ENCODE results near the gene RAB1B. TPM values are rescaled to one million over a fixed set of nuclear protein-coding genes. Genes with fewer than 3 reads are reported as not detected.

Gene RAB1B
- total RNA-seq, 1 donor from 2014 or later = 120 TPM

DNA sequence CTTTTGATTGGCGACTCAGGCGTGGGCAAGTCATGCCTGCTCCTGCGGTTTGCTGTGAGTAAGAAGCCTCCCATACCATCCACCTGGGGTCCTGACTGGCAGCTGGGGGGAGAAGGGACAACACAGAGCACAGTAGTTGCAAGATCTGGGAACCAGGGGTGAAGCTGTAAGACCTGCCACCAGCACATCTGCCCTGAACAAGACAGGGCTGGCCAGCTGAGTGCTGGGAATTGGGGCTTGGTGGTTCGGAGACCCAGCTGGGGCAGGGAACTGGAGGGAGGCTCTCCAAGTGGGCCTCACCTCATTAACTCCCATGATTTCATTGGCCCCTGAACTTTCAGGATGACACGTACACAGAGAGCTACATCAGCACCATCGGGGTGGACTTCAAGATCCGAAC lies 3.4 kb downstream of the RAB1B start:
- Mint-ChIP-seq H3K4me3 (ENCODE audit: unreplicated experiment) (no peak overlapping the region), H3K4me1 (ENCODE audit: low read depth, unreplicated experiment) (peaks cover 10% of the 10 kb centered on the region), H3K36me3 (ENCODE audit: low read depth, unreplicated experiment) (peaks cover 26% of the 10 kb centered on the region), H3K27ac (ENCODE audit: unreplicated experiment) (peak overlapping the region; percentile 66), H3K9me3 (ENCODE audit: unreplicated experiment) (no peaks in the 10 kb centered on the region), H3K27me3 (ENCODE audit: low read depth, unreplicated experiment) (no peaks in the 10 kb centered on the region)
- Histone ChIP-seq H3K4me3 (ENCODE audit: insufficient read depth, low read depth, low read length) (no peak overlapping the region), H4K20me1 (ENCODE audit: insufficient read depth, low read length) (peaks cover 58% of the 10 kb centered on the region), H3K9me3 (ENCODE audit: insufficient read depth, low read depth, low read length) (no peaks in the 10 kb centered on the region), H3K36me3 (ENCODE audit: insufficient read depth, low read length) (peaks cover 36% of the 10 kb centered on the region), H2AFZ (ENCODE audit: low read depth, low read length) (no peak overlapping the region), H3K9ac (ENCODE audit: low read length) (no peak overlapping the region), H3K27ac (ENCODE audit: low read depth, low read length) (no peak overlapping the region), H3K79me2 (ENCODE audit: insufficient read depth, low read length) (peaks cover 36% of the 10 kb centered on the region), H3K4me1 (ENCODE audit: insufficient read depth, low read length) (peaks cover 19% of the 10 kb centered on the region), H3K4me2 (ENCODE audit: low read length) (no peak overlapping the region), H3K27me3 (ENCODE audit: insufficient read depth, low read length) (no peaks in the 10 kb centered on the region)
- FAIRE-seq (no peak), DNase-seq (ENCODE audit: low read depth) (no peak)
- TF ChIP-seq, protein P1, sequence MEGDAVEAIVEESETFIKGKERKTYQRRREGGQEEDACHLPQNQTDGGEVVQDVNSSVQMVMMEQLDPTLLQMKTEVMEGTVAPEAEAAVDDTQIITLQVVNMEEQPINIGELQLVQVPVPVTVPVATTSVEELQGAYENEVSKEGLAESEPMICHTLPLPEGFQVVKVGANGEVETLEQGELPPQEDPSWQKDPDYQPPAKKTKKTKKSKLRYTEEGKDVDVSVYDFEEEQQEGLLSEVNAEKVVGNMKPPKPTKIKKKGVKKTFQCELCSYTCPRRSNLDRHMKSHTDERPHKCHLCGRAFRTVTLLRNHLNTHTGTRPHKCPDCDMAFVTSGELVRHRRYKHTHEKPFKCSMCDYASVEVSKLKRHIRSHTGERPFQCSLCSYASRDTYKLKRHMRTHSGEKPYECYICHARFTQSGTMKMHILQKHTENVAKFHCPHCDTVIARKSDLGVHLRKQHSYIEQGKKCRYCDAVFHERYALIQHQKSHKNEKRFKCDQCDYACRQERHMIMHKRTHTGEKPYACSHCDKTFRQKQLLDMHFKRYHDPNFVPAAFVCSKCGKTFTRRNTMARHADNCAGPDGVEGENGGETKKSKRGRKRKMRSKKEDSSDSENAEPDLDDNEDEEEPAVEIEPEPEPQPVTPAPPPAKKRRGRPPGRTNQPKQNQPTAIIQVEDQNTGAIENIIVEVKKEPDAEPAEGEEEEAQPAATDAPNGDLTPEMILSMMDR (IDR thresholded peaks at IDR 0.05; ENCODE audit: insufficient read depth, low read depth, low read length) = no peak
- no peak for TF ChIP-seq EZH2 (IDR thresholded peaks at IDR 0.05; ENCODE audit: insufficient read depth, low read length)

DNA sequence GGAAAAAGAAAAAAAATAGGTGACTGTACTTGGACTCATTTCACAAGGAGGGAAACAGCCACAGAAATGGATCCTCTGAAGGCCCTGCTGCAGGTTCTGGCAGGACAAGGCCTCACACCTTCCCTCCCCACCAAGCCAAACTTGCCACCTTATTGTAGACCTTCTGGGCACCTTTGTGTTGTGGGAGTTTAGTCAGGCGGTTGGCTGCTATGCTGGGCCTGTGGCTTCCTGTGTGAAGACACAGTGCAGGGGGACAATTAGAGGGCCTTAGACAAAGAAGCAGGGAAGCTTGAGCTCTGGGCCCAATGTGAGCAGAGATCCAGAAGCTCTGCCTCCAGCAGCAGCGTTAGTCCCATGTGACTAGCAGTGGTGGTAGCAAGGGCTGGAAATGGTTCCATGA lies 4.2 kb downstream of the RAB1B start:
- Histone ChIP-seq H4K20me1 (ENCODE audit: insufficient read depth, low read length) (peaks cover 61% of the 10 kb centered on the region), H3K9ac (ENCODE audit: low read length) (no peak overlapping the region), H3K27ac (ENCODE audit: low read depth, low read length) (no peak overlapping the region), H3K79me2 (ENCODE audit: insufficient read depth, low read length) (peaks cover 36% of the 10 kb centered on the region), H3K4me3 (ENCODE audit: insufficient read depth, low read depth, low read length) (no peak overlapping the region), H2AFZ (ENCODE audit: low read depth, low read length) (no peak overlapping the region), H3K9me3 (ENCODE audit: insufficient read depth, low read depth, low read length) (no peaks in the 10 kb centered on the region), H3K4me1 (ENCODE audit: insufficient read depth, low read length) (peaks cover 16% of the 10 kb centered on the region), H3K27me3 (ENCODE audit: insufficient read depth, low read length) (no peaks in the 10 kb centered on the region), H3K36me3 (ENCODE audit: insufficient read depth, low read length) (peaks cover 36% of the 10 kb centered on the region), H3K4me2 (ENCODE audit: low read length) (no peak overlapping the region)
- Mint-ChIP-seq H3K27me3 (ENCODE audit: low read depth, unreplicated experiment) (no peaks in the 10 kb centered on the region), H3K27ac (ENCODE audit: unreplicated experiment) (no peak overlapping the region), H3K4me3 (ENCODE audit: unreplicated experiment) (peak overlapping the region; percentile 8), H3K4me1 (ENCODE audit: low read depth, unreplicated experiment) (peaks cover 6% of the 10 kb centered on the region), H3K9me3 (ENCODE audit: unreplicated experiment) (no peaks in the 10 kb centered on the region), H3K36me3 (ENCODE audit: low read depth, unreplicated experiment) (peaks cover 24% of the 10 kb centered on the region)
- FAIRE-seq = no peak
- no peak for DNase-seq (ENCODE audit: low read depth)
- TF ChIP-seq EZH2 (IDR thresholded peaks at IDR 0.05; ENCODE audit: insufficient read depth, low read length) = no peak
- TF ChIP-seq, protein P1 (IDR thresholded peaks at IDR 0.05; ENCODE audit: insufficient read depth, low read depth, low read length) = no peak

DNA sequence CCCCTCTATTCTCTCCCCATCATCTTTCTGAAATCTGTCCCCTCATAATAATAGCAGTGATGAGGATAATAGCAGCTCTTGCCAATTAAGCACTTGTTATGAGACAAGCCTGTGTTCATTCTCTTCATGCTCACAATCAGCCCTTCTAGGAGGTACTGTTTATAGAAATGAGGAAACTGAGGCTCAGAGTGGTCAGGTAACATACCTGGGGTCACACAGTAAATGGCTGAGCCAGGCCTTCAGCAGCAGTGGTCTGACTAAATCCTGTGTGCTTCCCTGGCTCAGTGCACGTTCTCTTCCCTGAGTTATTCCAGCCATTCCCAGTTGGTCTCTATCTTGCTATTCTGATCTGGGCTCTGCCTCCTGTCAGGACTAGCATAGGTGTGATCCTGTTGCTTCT lies 5.8 kb downstream of the RAB1B start:
- peaks cover 31% of the 10 kb centered on the region for H3K79me2 ChIP-seq (ENCODE audit: insufficient read depth, low read length)
- TF ChIP-seq, protein P1 (IDR thresholded peaks at IDR 0.05; ENCODE audit: insufficient read depth, low read depth, low read length) = no peak
- no peak for TF ChIP-seq EZH2 (IDR thresholded peaks at IDR 0.05; ENCODE audit: insufficient read depth, low read length)
- no peaks in the 10 kb centered on the region for H3K9me3 ChIP-seq (ENCODE audit: insufficient read depth, low read depth, low read length)
- DNase-seq (ENCODE audit: low read depth) = no peak
- H3K27ac ChIP-seq (ENCODE audit: low read depth, low read length) = no peak overlapping the region
- H3K9ac ChIP-seq (ENCODE audit: low read length) = no peak overlapping the region
- H3K4me1 ChIP-seq (ENCODE audit: insufficient read depth, low read length) = peaks cover 15% of the 10 kb centered on the region
- Mint-ChIP-seq H3K4me1 (ENCODE audit: low read depth, unreplicated experiment) (peaks cover 6% of the 10 kb centered on the region), H3K4me3 (ENCODE audit: unreplicated experiment) (no peak overlapping the region), H3K36me3 (ENCODE audit: low read depth, unreplicated experiment) (peaks cover 24% of the 10 kb centered on the region), H3K27me3 (ENCODE audit: low read depth, unreplicated experiment) (no peaks in the 10 kb centered on the region), H3K9me3 (ENCODE audit: unreplicated experiment) (no peaks in the 10 kb centered on the region), H3K27ac (ENCODE audit: unreplicated experiment) (no peak overlapping the region)
- no peak overlapping the region for H3K4me2 ChIP-seq (ENCODE audit: low read length)
- peaks cover 36% of the 10 kb centered on the region for H3K36me3 ChIP-seq (ENCODE audit: insufficient read depth, low read length)
- H3K4me3 ChIP-seq (ENCODE audit: insufficient read depth, low read depth, low read length) = no peak overlapping the region
- H2AFZ ChIP-seq (ENCODE audit: low read depth, low read length) = no peak overlapping the region
- peaks cover 64% of the 10 kb centered on the region for H4K20me1 ChIP-seq (ENCODE audit: insufficient read depth, low read length)
- no peaks in the 10 kb centered on the region for H3K27me3 ChIP-seq (ENCODE audit: insufficient read depth, low read length)
- no peak for FAIRE-seq

Data from astrocyte (in vitro differentiated cells and primary cell).